ENCODE data around the gene NHSL2. TPM values are rescaled to one million over a fixed set of nuclear protein-coding genes. Genes with fewer than 3 reads are reported as not detected.

NHSL2 gene
- total RNA-seq, 1 donor from 2014 or later, result 4.0 TPM

- peaks cover 55% of the 10 kb centered on the region for H3K4me1 Mint-ChIP-seq
- H3K9me3 Mint-ChIP-seq, result peaks cover 17% of the 10 kb centered on the region
Observed at GRCh38 chrX:72124540-72125201, 214.0 kb downstream of the NHSL2 start.

DNA sequence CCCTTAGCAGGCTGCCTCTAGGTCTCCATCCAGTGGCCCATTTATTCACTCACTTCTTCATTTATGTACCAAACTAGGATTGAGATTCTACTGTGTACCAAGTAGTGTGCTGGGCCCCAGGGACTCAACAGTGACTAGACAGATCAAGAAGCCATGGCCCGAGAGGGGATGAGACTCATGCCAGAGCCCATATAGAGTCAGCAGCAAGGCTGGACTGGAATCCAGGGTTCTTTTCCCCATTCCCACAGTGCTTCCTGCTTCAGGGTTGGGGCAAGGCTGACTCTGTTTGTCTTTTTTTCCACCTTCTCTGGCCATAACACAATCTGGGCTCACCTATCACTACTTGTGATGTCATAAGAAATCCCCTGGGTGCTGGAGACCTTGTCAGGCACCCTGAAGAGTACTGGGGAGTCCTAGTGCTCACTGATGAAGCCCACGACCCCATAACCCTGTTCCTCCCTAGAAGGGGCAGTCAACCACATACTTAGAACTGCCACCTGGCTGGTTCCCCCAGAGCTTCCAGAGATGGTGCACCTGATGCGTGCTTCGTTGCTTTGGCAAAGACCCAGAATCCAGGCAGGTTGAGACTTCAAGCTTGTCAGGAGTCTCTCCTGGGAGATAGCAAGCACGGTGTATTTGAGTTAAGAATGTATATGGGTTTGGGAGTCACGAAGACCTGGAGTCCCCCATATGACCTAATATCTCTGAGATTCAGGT is 214.8 kb downstream of the NHSL2 start:
- H3K9ac ChIP-seq, result no peak overlapping the region
- H3K27ac Mint-ChIP-seq, result peak overlapping the region; percentile 37

More at GRCh38 chrX:72124540-72125201, 214.0 kb downstream of the NHSL2 start:
- H3K4me2 ChIP-seq, result no peak overlapping the region
- H3K9me3 ChIP-seq (ENCODE audit: low read depth), result peaks cover 3% of the 10 kb centered on the region
- TF ChIP-seq EZH2phosphoT487 (IDR thresholded peaks at IDR 0.05) (no peak), EZH2 (IDR thresholded peaks at IDR 0.05) (no peak), CTCF (IDR thresholded peaks at IDR 0.05) (no peak)
- no peak overlapping the region for H3K4me3 ChIP-seq
- no peaks in the 10 kb centered on the region for H3K36me3 ChIP-seq
- H3K36me3 Mint-ChIP-seq, result peaks cover 16% of the 10 kb centered on the region
- peaks cover 18% of the 10 kb centered on the region for H3K4me1 ChIP-seq
- no peak overlapping the region for H3K4me3 Mint-ChIP-seq
- no peaks in the 10 kb centered on the region for H3K79me2 ChIP-seq (ENCODE audit: low read depth)
- H2AFZ ChIP-seq (replicated peaks), result no peak overlapping the region
- no peaks in the 10 kb centered on the region for H3F3A ChIP-seq (ENCODE audit: low read depth)
- peaks cover 4% of the 10 kb centered on the region for H4K20me1 ChIP-seq (ENCODE audit: low read depth)
- H3K27me3 ChIP-seq, result peaks cover 11% of the 10 kb centered on the region
- peaks cover 6% of the 10 kb centered on the region for H3K27me3 Mint-ChIP-seq (ENCODE audit: insufficient read depth, low read depth)
- H3K27ac Mint-ChIP-seq, result no peak overlapping the region
- no peak overlapping the region for H3K27ac ChIP-seq
- H3K9ac ChIP-seq, result no peak overlapping the region
- no peak for DNase-seq (ENCODE audit: low spot score)

DNA sequence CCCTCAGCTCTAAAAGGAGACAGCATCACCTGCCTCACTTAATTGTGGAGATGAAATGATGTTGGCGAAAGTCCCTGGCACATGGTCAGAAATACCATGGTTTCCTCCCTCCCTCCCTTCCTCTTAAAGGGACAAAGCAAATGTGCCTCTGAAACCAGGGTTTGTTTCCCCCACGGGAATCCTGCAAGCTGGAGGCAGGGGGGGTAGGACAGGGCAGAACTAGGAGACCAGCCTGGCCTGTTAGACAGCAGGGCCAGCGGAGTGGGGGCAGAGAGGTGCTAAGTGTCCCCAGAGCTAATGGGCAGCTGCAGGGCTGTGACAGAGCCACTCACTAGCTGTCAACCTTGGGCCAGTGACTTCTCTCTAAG is 215.4 kb downstream of the NHSL2 start:
- Histone ChIP-seq H3K27ac (no peak overlapping the region), H3K9me3 (ENCODE audit: low read depth) (no peaks in the 10 kb centered on the region), H2AFZ (replicated peaks) (no peak overlapping the region), H3F3A (ENCODE audit: low read depth) (no peaks in the 10 kb centered on the region), H3K4me3 (no peak overlapping the region), H3K79me2 (ENCODE audit: low read depth) (no peaks in the 10 kb centered on the region), H3K9ac (no peak overlapping the region), H3K36me3 (no peaks in the 10 kb centered on the region), H3K4me2 (no peak overlapping the region), H3K27me3 (peaks cover 25% of the 10 kb centered on the region), H3K4me1 (peaks cover 18% of the 10 kb centered on the region), H4K20me1 (ENCODE audit: low read depth) (peaks cover 4% of the 10 kb centered on the region)
- H3K4me1 Mint-ChIP-seq, result peaks cover 57% of the 10 kb centered on the region
- peaks cover 24% of the 10 kb centered on the region for H3K9me3 Mint-ChIP-seq
- no peak overlapping the region for H3K27ac Mint-ChIP-seq
- TF ChIP-seq CTCF (IDR thresholded peaks at IDR 0.05) (no peak), EZH2 (IDR thresholded peaks at IDR 0.05) (no peak), EZH2phosphoT487 (IDR thresholded peaks at IDR 0.05) (no peak)
- peaks cover 6% of the 10 kb centered on the region for H3K27me3 Mint-ChIP-seq (ENCODE audit: insufficient read depth, low read depth)
- H3K4me3 Mint-ChIP-seq, result no peak overlapping the region
- no peak for DNase-seq (ENCODE audit: low spot score)
- H3K36me3 Mint-ChIP-seq, result peaks cover 26% of the 10 kb centered on the region

More for the DNA sequence above, 214.8 kb downstream of the NHSL2 start:
- no peak overlapping the region for H3K4me3 ChIP-seq
- Mint-ChIP-seq H3K4me1 (peaks cover 58% of the 10 kb centered on the region), H3K9me3 (peaks cover 23% of the 10 kb centered on the region), H3K36me3 (peaks cover 24% of the 10 kb centered on the region), H3K27me3 (ENCODE audit: insufficient read depth, low read depth) (peaks cover 6% of the 10 kb centered on the region), H3K4me3 (no peak overlapping the region)
- H3K79me2 ChIP-seq (ENCODE audit: low read depth), result no peaks in the 10 kb centered on the region
- H3K27ac ChIP-seq, result no peak overlapping the region
- no peak for TF ChIP-seq EZH2phosphoT487 (IDR thresholded peaks at IDR 0.05)
- H3K4me1 ChIP-seq, result peaks cover 18% of the 10 kb centered on the region
- DNase-seq (ENCODE audit: low spot score), result no peak
- peaks cover 20% of the 10 kb centered on the region for H3K27me3 ChIP-seq
- no peak overlapping the region for H3K4me2 ChIP-seq
- H3F3A ChIP-seq (ENCODE audit: low read depth), result no peaks in the 10 kb centered on the region
- H2AFZ ChIP-seq (replicated peaks), result no peak overlapping the region
- H4K20me1 ChIP-seq (ENCODE audit: low read depth), result peaks cover 4% of the 10 kb centered on the region
- H3K9me3 ChIP-seq (ENCODE audit: low read depth), result no peaks in the 10 kb centered on the region
- H3K36me3 ChIP-seq, result no peaks in the 10 kb centered on the region
